BJ (cell line): ENCODE measurements around the gene MTA1. TPM values are rescaled to one million over a fixed set of nuclear protein-coding genes. Genes with fewer than 3 reads are reported as not detected.

Experiments
- CTCF ChIA-PET: fragments of 350-600 bp; formaldehyde crosslinking; extraction: SDS; loops from one replicate; lab custom pipeline; 2021; ENCODE audit warnings: antibody characterized with exemption, inconsistent platforms; lab: Yijun Ruan, JAX
- POLR2A ChIA-PET: fragments of 300-600 bp; sonication (Branson Sonifier 250); formaldehyde crosslinking; extraction: SDS; loops from one replicate; lab custom pipeline; 2021; ENCODE audit warnings: antibody characterized with exemption; lab: Charles Lee
- DNase-seq: peaks from one replicate; pipeline ENCODE4 v3.0.0-alpha.2; 2011; ENCODE audit warnings: low read depth
- H3K27me3 ChIP-seq: 2 replicates; pipeline ENCODE4 v1.6.0; 2011; ENCODE audit warnings: low read length; ENCODE audit not compliant: control insufficient read depth, insufficient read depth
- H3K36me3 ChIP-seq: 2 replicates; pipeline ENCODE4 v1.5.1; 2011; ENCODE audit warnings: low read length; ENCODE audit not compliant: control insufficient read depth, insufficient read depth
- H3K4me3 ChIP-seq: 2 replicates; pipeline ENCODE4 v1.5.1; 2011; ENCODE audit warnings: low read depth, mild to moderate bottlenecking, control low read depth, low read length
- CTCF ChIP-seq: IDR thresholded peaks from 2 replicates; pipeline ENCODE4 v1.5.1; 2011; ENCODE audit warnings: low read depth, mild to moderate bottlenecking, control low read depth, inconsistent platforms, low read length, moderate library complexity; ENCODE audit not compliant: insufficient read depth
- polyA plus RNA-seq: library from polyadenylated mRNA; depleted of rRNA; stranded (reverse); fragments of >200 nt; gene quantifications from 2 replicates; pipeline ENCODE4 v1.2.3, GENCODE V29; 2011

Gene MTA1
- polyA plus RNA-seq, 1 experiment = 48.8 TPM

GRCh38 chr14:105420974-105421674, 1.5 kb downstream of the MTA1 start:
- ChIA-PET POLR2A (no interaction called here), CTCF (no interaction called here)
- Histone ChIP-seq H3K4me3 (peak overlapping the region; percentile 79), H3K27me3 (no peaks in the 10 kb centered on the region), H3K36me3 (peaks cover 5% of the 10 kb centered on the region)
- TF ChIP-seq CTCF = no peak
- DNase-seq = no peak

- TF ChIP-seq CTCF = no peak
Measured at GRCh38 chr14:105421723-105422615, 2.3 kb downstream of the MTA1 start.

GRCh38 chr14:105422695-105423487, 3.3 kb downstream of the MTA1 start:
- H3K27me3 ChIP-seq = no peaks in the 10 kb centered on the region
- POLR2A ChIA-PET = no interaction called here
- H3K36me3 ChIP-seq = peaks cover 11% of the 10 kb centered on the region
- CTCF ChIA-PET = interaction anchor here (1.7 kb wide), 1 partner anchor 67 kb away, joined by 6 read pairs; no protein-coding TSS in a partner anchor
- DNase-seq = no peak
- H3K4me3 ChIP-seq = no peak overlapping the region
- TF ChIP-seq CTCF = no peak

More at GRCh38 chr14:105421723-105422615, 2.3 kb downstream of the MTA1 start:
- DNase-seq = no peak
- Histone ChIP-seq H3K36me3 (peaks cover 11% of the 10 kb centered on the region), H3K4me3 (peak overlapping the region; percentile 79), H3K27me3 (no peaks in the 10 kb centered on the region)
- ChIA-PET POLR2A (no interaction called here), CTCF (interaction anchor here (1.7 kb wide), 1 partner anchor 68 kb away, joined by 6 read pairs; no protein-coding TSS in a partner anchor)

- ChIA-PET CTCF (interaction anchor here (1.7 kb wide), 1 partner anchor 67 kb away, joined by 6 read pairs; no protein-coding TSS in a partner anchor), POLR2A (no interaction called here)
Measured at GRCh38 chr14:105423488-105424195, 4.0 kb downstream of the MTA1 start.

More at GRCh38 chr14:105423488-105424195, 4.0 kb downstream of the MTA1 start:
- no peak for DNase-seq
- no peak overlapping the region for H3K4me3 ChIP-seq
- no peak for TF ChIP-seq CTCF
- peaks cover 11% of the 10 kb centered on the region for H3K36me3 ChIP-seq
- H3K27me3 ChIP-seq = no peaks in the 10 kb centered on the region
